ENCODE measurements around the gene COMMD2.
A peak's percentile ranks its signal among the peaks of the same experiment; 100 is the strongest.

The COMMD2 gene

GRCh38 chr3:149777414-149778214, 25.3 kb upstream of the COMMD2 start:
- TF ChIP-seq JUND (IDR thresholded peaks at IDR 0.05; ENCODE audit: low read depth): no peak
- no peak for DNase-seq (ENCODE audit: low read depth in 1 of 2, low spot score in 1 of 2)
- in situ Hi-C loops (cut with HindIII; ENCODE audit: low pct_unique_long_range_greater_than_20kb, low sequenced_read_pairs): no loop called here

- DNase-seq (ENCODE audit: low read depth in 1 of 2, low spot score in 1 of 2): no peak
- in situ Hi-C loops (cut with HindIII; ENCODE audit: low pct_unique_long_range_greater_than_20kb, low sequenced_read_pairs): no loop called here
These were observed 23.9 kb upstream of the COMMD2 start for GRCh38 chr3:149776170-149776569.

GRCh38 chr3:149772861-149773260, 20.6 kb upstream of the COMMD2 start:
- TF ChIP-seq JUND (IDR thresholded peaks at IDR 0.05; ENCODE audit: low read depth): no peak
- in situ Hi-C loops (cut with HindIII; ENCODE audit: low pct_unique_long_range_greater_than_20kb, low sequenced_read_pairs): no loop called here
- DNase-seq (ENCODE audit: low read depth in 1 of 2, low spot score in 1 of 2): no peak

More at GRCh38 chr3:149776170-149776569, 23.9 kb upstream of the COMMD2 start:
- no peak for TF ChIP-seq JUND (IDR thresholded peaks at IDR 0.05; ENCODE audit: low read depth)

GRCh38 chr3:149771652-149772271, 19.5 kb upstream of the COMMD2 start:
- TF ChIP-seq JUND (IDR thresholded peaks at IDR 0.05; ENCODE audit: low read depth): no peak
- DNase-seq (ENCODE audit: low read depth in 1 of 2, low spot score in 1 of 2): peak; percentile 49 to 67
- in situ Hi-C loops (cut with HindIII; ENCODE audit: low pct_unique_long_range_greater_than_20kb, low sequenced_read_pairs): no loop called here

GRCh38 chr3:149770246-149770645, 18.0 kb upstream of the COMMD2 start:
- in situ Hi-C loops (cut with HindIII; ENCODE audit: low pct_unique_long_range_greater_than_20kb, low sequenced_read_pairs): no loop called here
- TF ChIP-seq JUND (IDR thresholded peaks at IDR 0.05; ENCODE audit: low read depth): no peak
- DNase-seq (ENCODE audit: low read depth in 1 of 2, low spot score in 1 of 2): no peak

- no peak for DNase-seq (ENCODE audit: low read depth in 1 of 2, low spot score in 1 of 2)
- TF ChIP-seq JUND (IDR thresholded peaks at IDR 0.05; ENCODE audit: low read depth): no peak
- in situ Hi-C loops (cut with HindIII; ENCODE audit: low pct_unique_long_range_greater_than_20kb, low sequenced_read_pairs): no loop called here
These were observed 16.4 kb upstream of the COMMD2 start for GRCh38 chr3:149768704-149769103.

GRCh38 chr3:149767720-149768119, 15.4 kb upstream of the COMMD2 start:
- DNase-seq (ENCODE audit: low read depth in 1 of 2, low spot score in 1 of 2): no peak
- in situ Hi-C loops (cut with HindIII; ENCODE audit: low pct_unique_long_range_greater_than_20kb, low sequenced_read_pairs): no loop called here
- TF ChIP-seq JUND (IDR thresholded peaks at IDR 0.05; ENCODE audit: low read depth): no peak

GRCh38 chr3:149765762-149766334, 13.6 kb upstream of the COMMD2 start:
- in situ Hi-C loops (cut with HindIII; ENCODE audit: low pct_unique_long_range_greater_than_20kb, low sequenced_read_pairs): no loop called here
- no peak for TF ChIP-seq JUND (IDR thresholded peaks at IDR 0.05; ENCODE audit: low read depth)
- peak in 1 of 2 experiments; percentile 51 for DNase-seq (ENCODE audit: low read depth in 1 of 2, low spot score in 1 of 2)

GRCh38 chr3:149764302-149764701, 12.0 kb upstream of the COMMD2 start:
- no peak for TF ChIP-seq JUND (IDR thresholded peaks at IDR 0.05; ENCODE audit: low read depth)
- DNase-seq (ENCODE audit: low read depth in 1 of 2, low spot score in 1 of 2): no peak
- in situ Hi-C loops (cut with HindIII; ENCODE audit: low pct_unique_long_range_greater_than_20kb, low sequenced_read_pairs): no loop called here

- no peak for TF ChIP-seq JUND (IDR thresholded peaks at IDR 0.05; ENCODE audit: low read depth)
- in situ Hi-C loops (cut with HindIII; ENCODE audit: low pct_unique_long_range_greater_than_20kb, low sequenced_read_pairs): no loop called here
- DNase-seq (ENCODE audit: low read depth in 1 of 2, low spot score in 1 of 2): no peak
These were observed 11.4 kb upstream of the COMMD2 start for GRCh38 chr3:149763565-149764195.

- no peak for TF ChIP-seq JUND (IDR thresholded peaks at IDR 0.05; ENCODE audit: low read depth)
- DNase-seq (ENCODE audit: low read depth in 1 of 2, low spot score in 1 of 2): no peak
- in situ Hi-C loops (cut with HindIII; ENCODE audit: low pct_unique_long_range_greater_than_20kb, low sequenced_read_pairs): no loop called here
These were observed 1.4 kb upstream of the COMMD2 start for GRCh38 chr3:149753717-149754116.

GRCh38 chr3:149752788-149753136, 473 bp upstream of the COMMD2 start:
- in situ Hi-C loops (cut with HindIII; ENCODE audit: low pct_unique_long_range_greater_than_20kb, low sequenced_read_pairs): no loop called here
- no peak for TF ChIP-seq JUND (IDR thresholded peaks at IDR 0.05; ENCODE audit: low read depth)
- no peak for DNase-seq (ENCODE audit: low read depth in 1 of 2, low spot score in 1 of 2)

- no peak for DNase-seq (ENCODE audit: low read depth in 1 of 2, low spot score in 1 of 2)
These were observed 738 bp downstream of the COMMD2 start for GRCh38 chr3:149751551-149751950.

More at GRCh38 chr3:149751551-149751950, 738 bp downstream of the COMMD2 start:
- TF ChIP-seq JUND (IDR thresholded peaks at IDR 0.05; ENCODE audit: low read depth): no peak
- in situ Hi-C loops (cut with HindIII; ENCODE audit: low pct_unique_long_range_greater_than_20kb, low sequenced_read_pairs): no loop called here
